Panc1 (cell line): ENCODE data around the gene ZNF354B. TPM values are rescaled to one million over a fixed set of nuclear protein-coding genes. Genes with fewer than 3 reads are reported as not detected.
"Not testable (repeated sequence)": the region's sequence is repeated elsewhere in the genome, so short reads cannot be mapped to it uniquely, and the experiment has no call there.

Source experiments
- ATAC-seq: fragments of 200-7000 bp; cut with Tn5 transposase; 2 replicates; pipeline ENCODE4 v1.9.1; 2020; ENCODE audit warnings: mild to moderate bottlenecking, moderate library complexity
- BruUV-seq: library from RNA; stranded (reverse); fragments of 400-500 nt; replicated peaks from 2 replicates; lab custom pipeline; 2021; lab: Mats Ljungman, UMichigan
- CTCF ChIA-PET: fragments of 300-600 bp; sonication (Branson Sonifier 250); formaldehyde crosslinking; loops from one replicate; lab custom pipeline; 2022; ENCODE audit warnings: antibody characterized with exemption; lab: Charles Lee
- POLR2A ChIA-PET: fragments of 300-600 bp; sonication (Branson Sonifier 250); formaldehyde crosslinking; loops from one replicate; lab custom pipeline; 2022; ENCODE audit warnings: antibody characterized with exemption; lab: Charles Lee
- DNase-seq: peaks from one replicate; pipeline ENCODE4 v3.0.0-alpha.2; 2010; ENCODE audit warnings: low read depth, low spot score
- H3K27ac ChIP-seq: 2 replicates; pipeline ENCODE4 v1.5.1; 2011; ENCODE audit warnings: mild to moderate bottlenecking, low read length, inconsistent platforms
- H3K27me3 ChIP-seq: fragments of 200-500 bp; sonication (Bioruptor generic); 2 replicates; pipeline ENCODE4 v1.6.0; 2014; ENCODE audit warnings: low read length, inconsistent platforms; ENCODE audit not compliant: control insufficient read depth, insufficient read depth
- H3K36me3 ChIP-seq: fragments of 200-500 bp; sonication (Bioruptor generic); 2 replicates; pipeline ENCODE4 v1.5.1; 2014; ENCODE audit warnings: inconsistent platforms, mild to moderate bottlenecking, low read length, moderate library complexity; ENCODE audit not compliant: control insufficient read depth, insufficient read depth
- H3K4me1 ChIP-seq: 2 replicates; pipeline ENCODE4 v1.5.1; 2011; ENCODE audit warnings: inconsistent platforms, mild to moderate bottlenecking, low read length, moderate library complexity; ENCODE audit not compliant: control insufficient read depth, insufficient read depth
- H3K4me3 ChIP-seq, 2 experiments: 2 replicates each; pipeline ENCODE4 v1.5.1; 2011 to 2012; ENCODE audit warnings: low read depth in 2 of 2, low read length in 2 of 2, mild to moderate bottlenecking in 2 of 2, inconsistent platforms in 1 of 2, moderate library complexity in 1 of 2
- H3K9me3 ChIP-seq: fragments of 200-500 bp; sonication (Bioruptor generic); 2 replicates; pipeline ENCODE4 v1.5.1; 2014; ENCODE audit warnings: low read depth, mild to moderate bottlenecking, inconsistent platforms, low read length, moderate library complexity; ENCODE audit not compliant: control insufficient read depth, insufficient read depth
- CTCF ChIP-seq: fragments of 450-650 bp; IDR thresholded peaks from 2 replicates; pipeline ENCODE4 v1.5.1; 2017; ENCODE audit warnings: mild to moderate bottlenecking
- POLR2AphosphoS5 ChIP-seq: IDR thresholded peaks from 2 replicates; pipeline ENCODE4 v1.6.1; 2012; ENCODE audit warnings: mild to moderate bottlenecking, low read depth, low read length, moderate library complexity
- REST ChIP-seq, 2 experiments: IDR thresholded peaks; 2 replicates each; pipeline ENCODE4 v1.6.1; 2011 to 2012; ENCODE audit warnings: low read depth in 2 of 2, control low read depth in 1 of 2, low read length in 1 of 2, mild to moderate bottlenecking in 1 of 2, moderate library complexity in 1 of 2; ENCODE audit not compliant: insufficient read depth in 1 of 2
- SIN3A ChIP-seq: IDR thresholded peaks from 2 replicates; pipeline ENCODE4 v1.6.1; 2012; ENCODE audit warnings: low read depth, mild to moderate bottlenecking, low read length, moderate library complexity, borderline replicate concordance; ENCODE audit not compliant: insufficient read depth
- TCF7L2 ChIP-seq: IDR thresholded peaks from 2 replicates; pipeline ENCODE4 v1.6.1; 2011; ENCODE audit warnings: mild to moderate bottlenecking, low read depth, low read length, inconsistent platforms
- in situ Hi-C: cut with HindIII; loops from 2 replicates; pipeline ENCODE4 v1.10.0; 2016; ENCODE audit warnings: low sequenced_read_pairs, low pct_unique_long_range_greater_than_20kb
- intact Hi-C: fragments of 100-400 bp; cut with micrococcal nuclease; formaldehyde crosslinking; loops from one replicate; pipeline ENCODE4 v1.10.0; 2022; ENCODE audit not compliant: unreplicated experiment
- total RNA-seq: library from RNA; stranded (reverse); gene quantifications from one replicate; pipeline ENCODE4 v1.2.1, GENCODE V29; 2021; ENCODE audit not compliant: unreplicated experiment

Gene ZNF354B
- total RNA-seq, 1 experiment from 2014 or later: 33.0 TPM

GRCh38 chr5:178872302-178872701 lies 12.5 kb downstream of the ZNF354B start:
- no TSS peak for BruUV-seq
- ATAC-seq (no peak), DNase-seq (no peak)
- Histone ChIP-seq H3K27ac (no peak overlapping the region), H3K4me1 (no peaks in the 10 kb centered on the region), H3K36me3 (peaks cover 9% of the 10 kb centered on the region), H3K4me3 (no peak overlapping the region), H3K27me3 (no peaks in the 10 kb centered on the region), H3K9me3 (peaks cover 58% of the 10 kb centered on the region)
- in situ Hi-C loops: no loop called here
- intact Hi-C loops: no loop called here
- ChIA-PET POLR2A (no interaction called here), CTCF (no interaction called here)
- TF ChIP-seq REST (IDR thresholded peaks at IDR 0.05; ENCODE audit: insufficient read depth in 1 of 2, low read depth in 2 of 2, low read length in 1 of 2): no peak
- TF ChIP-seq SIN3A: no peak
- TF ChIP-seq POLR2AphosphoS5: no peak
- no peak for TF ChIP-seq CTCF
- no peak for TF ChIP-seq TCF7L2

GRCh38 chr5:178883115-178883694 lies 23.5 kb downstream of the ZNF354B start:
- Histone ChIP-seq H3K9me3 (peaks cover 74% of the 10 kb centered on the region), H3K36me3 (peaks cover 18% of the 10 kb centered on the region)
- H3K27ac ChIP-seq, ATAC-seq, H3K4me1 ChIP-seq, in situ Hi-C loops, CTCF ChIA-PET, intact Hi-C loops, DNase-seq, H3K4me3 ChIP-seq, H3K27me3 ChIP-seq, POLR2A ChIA-PET: not testable (repeated sequence)
- TSS peak; percentile 54 for BruUV-seq

- in situ Hi-C loops (no loop called here), intact Hi-C loops (no loop called here)
- no peak overlapping the region for H3K27ac ChIP-seq
- H3K9me3 ChIP-seq: peaks cover 76% of the 10 kb centered on the region
- BruUV-seq: no TSS peak
- no peak overlapping the region for H3K4me3 ChIP-seq
- H3K4me1 ChIP-seq: no peaks in the 10 kb centered on the region
- peaks cover 18% of the 10 kb centered on the region for H3K36me3 ChIP-seq
- CTCF ChIA-PET: no interaction called here
- no peak for TF ChIP-seq CTCF
- TF ChIP-seq TCF7L2: no peak
- no peak for TF ChIP-seq POLR2AphosphoS5
- TF ChIP-seq SIN3A: no peak
- no peak for TF ChIP-seq REST (IDR thresholded peaks at IDR 0.05; ENCODE audit: insufficient read depth in 1 of 2, low read depth in 2 of 2, low read length in 1 of 2)
- ATAC-seq (no peak), DNase-seq (no peak)
- POLR2A ChIA-PET: no interaction called here
- H3K27me3 ChIP-seq: no peaks in the 10 kb centered on the region
Observed at GRCh38 chr5:178883815-178884430, 24.2 kb downstream of the ZNF354B start.
